ENCODE data around the gene HECW1.

HECW1 gene

GRCh38 chr7:43465581-43466554 lies 353.4 kb downstream of the HECW1 start:
- TF ChIP-seq CTCF (IDR thresholded peaks at IDR 0.05; ENCODE audit: extremely low read depth, missing control alignments): no peak
- no peak for DNase-seq (ENCODE audit: low spot score)

GRCh38 chr7:43467406-43467805 lies 355.0 kb downstream of the HECW1 start:
- TF ChIP-seq CTCF (IDR thresholded peaks at IDR 0.05; ENCODE audit: extremely low read depth, missing control alignments): no peak
- DNase-seq (ENCODE audit: low spot score): no peak

- TF ChIP-seq CTCF (IDR thresholded peaks at IDR 0.05; ENCODE audit: extremely low read depth, missing control alignments): no peak
- DNase-seq (ENCODE audit: low spot score): no peak
Measured at GRCh38 chr7:43467846-43468245, 355.4 kb downstream of the HECW1 start.

- DNase-seq (ENCODE audit: low spot score): no peak
- TF ChIP-seq CTCF (IDR thresholded peaks at IDR 0.05; ENCODE audit: extremely low read depth, missing control alignments): no peak
Measured at GRCh38 chr7:43469051-43469450, 356.6 kb downstream of the HECW1 start.

- DNase-seq (ENCODE audit: low spot score): no peak
- no peak for TF ChIP-seq CTCF (IDR thresholded peaks at IDR 0.05; ENCODE audit: extremely low read depth, missing control alignments)
Measured at GRCh38 chr7:43470110-43470509, 357.7 kb downstream of the HECW1 start.

GRCh38 chr7:43475983-43476382 lies 363.5 kb downstream of the HECW1 start:
- no peak for DNase-seq (ENCODE audit: low spot score)
- no peak for TF ChIP-seq CTCF (IDR thresholded peaks at IDR 0.05; ENCODE audit: extremely low read depth, missing control alignments)

GRCh38 chr7:43476896-43477295 lies 364.4 kb downstream of the HECW1 start:
- TF ChIP-seq CTCF (IDR thresholded peaks at IDR 0.05; ENCODE audit: extremely low read depth, missing control alignments): no peak
- no peak for DNase-seq (ENCODE audit: low spot score)

Data from GM20000 (cell line).